Endodermal cell (in vitro differentiated cells): ENCODE measurements around the gene GSTP1. TPM values are rescaled to one million over a fixed set of nuclear protein-coding genes. Genes with fewer than 3 reads are reported as not detected.

Experiments
- DNase-seq: peaks from one replicate; pipeline ENCODE4 v3.0.0-alpha.2; 2017
- H3K27ac ChIP-seq: 2 replicates; pipeline ENCODE4 v1.5.1; 2013; ENCODE audit warnings: mild to moderate bottlenecking, low read depth, low read length, moderate library complexity
- H3K27me3 ChIP-seq: 2 replicates; pipeline ENCODE4 v1.6.1; 2013; ENCODE audit warnings: mild to moderate bottlenecking, low read length, moderate library complexity; ENCODE audit not compliant: insufficient read depth, control insufficient read depth, poor library complexity, severe bottlenecking
- H3K36me3 ChIP-seq: 2 replicates; pipeline ENCODE4 v1.7.0; 2013; ENCODE audit warnings: mild to moderate bottlenecking, low read length, moderate library complexity; ENCODE audit not compliant: control insufficient read depth, insufficient read depth
- H3K4me1 ChIP-seq: one replicate; pipeline ENCODE4 v1.7.0; 2013; ENCODE audit warnings: low read length; ENCODE audit not compliant: control insufficient read depth, insufficient read depth
- H3K4me3 ChIP-seq: 2 replicates; pipeline ENCODE4 v1.5.1; 2013; ENCODE audit warnings: mild to moderate bottlenecking, low read length, moderate library complexity
- H3K9ac ChIP-seq: 2 replicates; pipeline ENCODE4 v1.6.1; 2013; ENCODE audit warnings: mild to moderate bottlenecking, low read length, moderate library complexity; ENCODE audit not compliant: poor library complexity, severe bottlenecking; ENCODE audit errors: extremely low read depth
- H3K9me3 ChIP-seq: 2 replicates; pipeline ENCODE4 v1.6.1; 2013; ENCODE audit warnings: mild to moderate bottlenecking, low read length, moderate library complexity; ENCODE audit not compliant: control insufficient read depth
- H3K27ac Mint-ChIP-seq: 2 replicates; pipeline ENCODE4 v1.8.0; 2020; ENCODE audit warnings: mixed read lengths
- H3K27me3 Mint-ChIP-seq: 2 replicates; pipeline ENCODE4 v1.8.0; 2021; ENCODE audit warnings: mild to moderate bottlenecking, mixed read lengths; ENCODE audit not compliant: insufficient read depth
- H3K36me3 Mint-ChIP-seq: 2 replicates; pipeline ENCODE4 v1.8.0; 2020; ENCODE audit warnings: low read depth, mixed read lengths
- H3K4me1 Mint-ChIP-seq: 2 replicates; pipeline ENCODE4 v1.8.0; 2020; ENCODE audit warnings: mixed read lengths
- H3K4me3 Mint-ChIP-seq: 2 replicates; pipeline ENCODE4 v1.8.0; 2020; ENCODE audit warnings: mild to moderate bottlenecking, moderate library complexity, mixed read lengths
- H3K9me3 Mint-ChIP-seq: 2 replicates; pipeline ENCODE4 v1.8.0; 2020; ENCODE audit warnings: mild to moderate bottlenecking, mixed read lengths
- CTCF ChIP-seq: fragments of 200-600 bp; sonication (generic); conservative IDR thresholded peaks from 2 replicates; pipeline ENCODE4 v1.5.0; 2021; ENCODE audit warnings: antibody characterized with exemption, mild to moderate bottlenecking
- WGBS, 2 experiments: methylation state at CpG; one replicate each; pipeline versions ENCODE4 v1.1.5 to v1.1.7; 2013; ENCODE audit warnings: missing lambda C conversion rate in 2 of 2, mixed read lengths in 1 of 2; ENCODE audit not compliant: insufficient coverage in 1 of 2, insufficient read length in 1 of 2; 5-methylcytosine and 5-hydroxymethylcytosine counted together
- total RNA-seq, 2 donors: library from RNA; stranded (reverse); fragmentation: NEBNext Ultra II Directional in 1 of 2; extraction: Animal tissue kit (Norgen Biotek cat#: 25700) in 1 of 2; gene quantifications; 2 replicates in 1 of 2; 3 replicates in 1 of 2; pipeline ENCODE4 v1.2.1, GENCODE V29; 2021

GSTP1 gene
- total RNA-seq, 2 donors from 2014 or later, result 1,359 to 1,473 TPM

DNA sequence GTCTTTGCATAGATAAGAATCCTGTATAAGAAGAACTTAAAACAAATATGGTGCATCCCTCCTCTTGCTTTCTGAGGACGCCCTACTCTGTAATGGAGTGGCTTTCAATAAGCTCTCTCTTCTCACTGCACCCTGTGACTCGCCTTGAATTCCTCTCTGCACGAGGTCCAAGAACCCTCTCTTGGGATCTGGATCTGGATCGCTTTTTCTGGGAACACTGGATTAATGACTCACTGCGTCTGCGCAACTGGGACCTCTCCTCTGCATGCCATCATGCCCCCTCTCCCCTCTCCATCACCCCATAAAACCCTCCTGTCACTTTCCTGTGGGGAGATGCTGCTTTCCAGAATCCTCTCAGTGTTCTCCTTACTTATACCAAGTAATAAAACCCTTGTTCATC, 45.3 kb upstream of the GSTP1 start:
- no peak overlapping the region for H3K4me3 ChIP-seq
- no peaks in the 10 kb centered on the region for H3K36me3 ChIP-seq
- Mint-ChIP-seq H3K27me3 (peaks cover 4% of the 10 kb centered on the region), H3K9me3 (peaks cover 51% of the 10 kb centered on the region), H3K4me1 (peaks cover 4% of the 10 kb centered on the region), H3K27ac (no peak overlapping the region), H3K36me3 (no peaks in the 10 kb centered on the region), H3K4me3 (no peak overlapping the region)
- 74 to 87% methylated on average over 3 to 6 of the region's 6 CpGs for WGBS, 2 experiments
- H3K27me3 ChIP-seq, result no peaks in the 10 kb centered on the region
- H3K9me3 ChIP-seq, result peaks cover 35% of the 10 kb centered on the region
- TF ChIP-seq CTCF, result no peak
- DNase-seq, result no peak
- H3K27ac ChIP-seq, result no peak overlapping the region
- no peaks in the 10 kb centered on the region for H3K4me1 ChIP-seq
- no peak overlapping the region for H3K9ac ChIP-seq

DNA sequence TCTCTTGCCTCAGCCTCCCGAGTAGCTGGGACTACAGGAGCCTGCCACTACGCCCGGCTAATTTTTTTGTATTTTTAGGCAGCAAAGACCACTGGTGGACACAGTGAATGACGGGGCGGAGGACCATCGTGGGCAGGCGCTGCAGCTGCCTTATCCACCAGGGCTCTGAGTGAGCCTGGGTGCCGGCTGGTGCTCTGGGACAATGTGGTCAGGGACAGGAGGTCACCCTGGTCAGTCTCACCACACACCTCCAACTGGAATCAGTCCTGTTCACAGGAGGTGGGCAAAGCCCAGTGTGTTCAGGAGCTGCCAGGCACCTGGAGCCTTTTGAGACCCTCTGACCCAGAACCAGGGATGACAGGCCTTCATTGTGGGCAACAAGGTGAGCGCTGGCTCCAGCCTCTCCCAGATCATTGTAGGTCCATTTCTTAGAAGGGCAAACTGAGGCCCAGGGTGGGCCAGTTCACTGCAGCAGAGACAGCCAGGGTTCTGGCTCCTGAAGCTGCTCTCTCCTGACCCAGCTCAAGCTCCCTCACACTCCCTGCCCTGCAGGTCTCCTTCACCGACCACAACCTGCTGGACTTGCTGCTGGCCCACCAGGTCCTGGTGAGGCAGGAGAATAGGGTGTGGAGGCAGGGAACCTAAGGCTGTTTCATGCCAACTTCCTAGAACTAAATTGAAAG, 44.6 kb upstream of the GSTP1 start:
- TF ChIP-seq CTCF, result no peak
- Histone ChIP-seq H3K27ac (no peak overlapping the region), H3K4me1 (no peaks in the 10 kb centered on the region), H3K9ac (no peak overlapping the region), H3K36me3 (no peaks in the 10 kb centered on the region), H3K27me3 (no peaks in the 10 kb centered on the region), H3K9me3 (peaks cover 28% of the 10 kb centered on the region), H3K4me3 (no peak overlapping the region)
- peaks cover 4% of the 10 kb centered on the region for H3K27me3 Mint-ChIP-seq
- no peak overlapping the region for H3K4me3 Mint-ChIP-seq
- 84 to 88% methylated on average over 7 to 10 of the region's 10 CpGs for WGBS, 2 experiments
- DNase-seq, result no peak
- H3K27ac Mint-ChIP-seq, result no peak overlapping the region
- H3K36me3 Mint-ChIP-seq, result no peaks in the 10 kb centered on the region
- peaks cover 45% of the 10 kb centered on the region for H3K9me3 Mint-ChIP-seq
- peaks cover 4% of the 10 kb centered on the region for H3K4me1 Mint-ChIP-seq

- peaks cover 4% of the 10 kb centered on the region for H3K4me1 Mint-ChIP-seq
- no peak overlapping the region for H3K4me3 Mint-ChIP-seq
- Histone ChIP-seq H3K36me3 (no peaks in the 10 kb centered on the region), H3K4me1 (no peaks in the 10 kb centered on the region), H3K27me3 (no peaks in the 10 kb centered on the region), H3K4me3 (no peak overlapping the region), H3K27ac (no peak overlapping the region), H3K9ac (no peak overlapping the region), H3K9me3 (peaks cover 22% of the 10 kb centered on the region)
- no peak for TF ChIP-seq CTCF
- peaks cover 3% of the 10 kb centered on the region for H3K27me3 Mint-ChIP-seq
- no peak overlapping the region for H3K27ac Mint-ChIP-seq
- H3K9me3 Mint-ChIP-seq, result peaks cover 41% of the 10 kb centered on the region
- no peaks in the 10 kb centered on the region for H3K36me3 Mint-ChIP-seq
- 89 to 92% methylated on average over 3 to 4 of the region's 4 CpGs for WGBS, 2 experiments
- DNase-seq, result no peak
Measured at GRCh38 chr11:67539550-67539949, 44.1 kb upstream of the GSTP1 start.
